Measurements from ENCODE around the gene PUM1.

The PUM1 gene

DNA sequence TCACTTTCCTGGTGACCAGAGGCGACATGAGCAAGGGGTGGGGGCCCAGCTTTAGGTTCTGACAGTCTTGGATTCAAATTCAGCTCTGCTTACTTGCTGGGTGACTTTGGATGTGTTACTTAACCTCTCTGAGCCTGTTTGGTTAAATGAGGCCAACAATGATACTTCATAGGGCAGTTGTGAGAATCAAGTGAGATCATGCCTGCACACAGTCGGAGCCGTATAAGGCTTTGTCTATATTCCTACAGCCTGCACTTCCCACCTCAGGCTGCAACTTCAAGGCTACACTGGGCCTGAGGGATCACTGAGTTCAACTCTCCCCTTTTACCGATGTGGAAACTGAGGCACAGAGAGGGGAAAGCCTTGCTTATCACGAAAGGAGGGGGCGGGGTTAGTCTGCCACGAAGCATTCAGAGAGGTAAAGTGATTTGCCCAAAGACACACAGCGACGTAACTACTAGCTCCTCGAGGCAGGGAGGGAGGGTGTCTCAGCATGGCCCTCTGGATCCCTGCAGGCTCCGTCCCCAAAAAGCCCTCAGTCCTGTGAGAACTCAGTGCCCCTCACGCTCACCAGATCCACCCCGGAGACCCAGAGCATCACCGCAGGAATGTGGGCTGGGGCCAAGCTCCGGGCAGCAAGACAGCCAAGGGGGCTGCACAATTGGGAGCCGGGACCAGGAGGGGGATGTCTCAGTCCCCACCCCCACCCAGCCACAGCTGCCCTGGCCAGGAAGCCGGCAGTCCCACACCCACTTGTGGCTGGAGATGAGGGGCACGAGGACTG lies 181.9 kb downstream of the PUM1 start:
- TF ChIP-seq, protein P1, sequence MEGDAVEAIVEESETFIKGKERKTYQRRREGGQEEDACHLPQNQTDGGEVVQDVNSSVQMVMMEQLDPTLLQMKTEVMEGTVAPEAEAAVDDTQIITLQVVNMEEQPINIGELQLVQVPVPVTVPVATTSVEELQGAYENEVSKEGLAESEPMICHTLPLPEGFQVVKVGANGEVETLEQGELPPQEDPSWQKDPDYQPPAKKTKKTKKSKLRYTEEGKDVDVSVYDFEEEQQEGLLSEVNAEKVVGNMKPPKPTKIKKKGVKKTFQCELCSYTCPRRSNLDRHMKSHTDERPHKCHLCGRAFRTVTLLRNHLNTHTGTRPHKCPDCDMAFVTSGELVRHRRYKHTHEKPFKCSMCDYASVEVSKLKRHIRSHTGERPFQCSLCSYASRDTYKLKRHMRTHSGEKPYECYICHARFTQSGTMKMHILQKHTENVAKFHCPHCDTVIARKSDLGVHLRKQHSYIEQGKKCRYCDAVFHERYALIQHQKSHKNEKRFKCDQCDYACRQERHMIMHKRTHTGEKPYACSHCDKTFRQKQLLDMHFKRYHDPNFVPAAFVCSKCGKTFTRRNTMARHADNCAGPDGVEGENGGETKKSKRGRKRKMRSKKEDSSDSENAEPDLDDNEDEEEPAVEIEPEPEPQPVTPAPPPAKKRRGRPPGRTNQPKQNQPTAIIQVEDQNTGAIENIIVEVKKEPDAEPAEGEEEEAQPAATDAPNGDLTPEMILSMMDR (IDR thresholded peaks at IDR 0.05): no peak

DNA sequence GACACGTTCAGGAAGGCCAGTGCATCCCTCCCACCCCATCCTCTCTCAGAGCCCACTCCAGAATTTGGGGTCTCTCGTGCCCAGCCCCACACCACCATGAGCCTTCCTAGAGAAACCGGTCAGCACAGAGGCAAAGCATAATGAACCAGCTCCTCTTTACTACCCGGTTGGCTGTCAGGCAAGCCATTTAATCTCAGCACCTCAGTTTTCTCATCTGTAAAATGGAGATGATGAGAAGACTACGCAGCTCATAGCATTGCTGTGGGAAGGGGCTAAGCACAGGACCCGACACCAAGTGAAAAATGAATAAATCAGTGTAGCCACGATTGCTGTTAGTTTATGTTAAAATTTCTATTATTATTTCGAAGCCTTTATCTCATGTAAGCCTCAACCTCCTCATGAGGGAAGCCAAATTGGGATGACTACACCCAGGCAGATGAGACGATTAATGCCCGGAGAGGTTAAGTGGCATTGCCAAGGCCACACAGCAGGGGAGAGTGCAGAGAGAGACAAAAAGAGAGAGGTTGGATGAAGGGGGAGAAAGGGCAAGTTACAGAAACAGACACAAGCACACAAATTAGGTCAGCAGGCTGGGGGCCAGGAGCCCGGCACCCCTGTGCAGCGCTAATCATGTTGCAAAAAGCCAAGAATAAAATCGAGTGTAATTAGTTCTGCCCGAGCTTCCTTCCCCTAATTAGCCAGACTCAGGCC lies 182.7 kb downstream of the PUM1 start:
- TF ChIP-seq, protein P1 (IDR thresholded peaks at IDR 0.05): no peak
